ENCODE measurements around the gene LMBRD1. TPM values are rescaled to one million over a fixed set of nuclear protein-coding genes. Genes with fewer than 3 reads are reported as not detected.

Gene LMBRD1
- total RNA-seq, 1 experiment from 2014 or later, result 27.5 TPM

GRCh38 chr6:69763763-69764162 is 33.0 kb downstream of the LMBRD1 start:
- ChIA-PET POLR2A (no interaction called here), CTCF (no interaction called here)
- H3K27me3 Mint-ChIP-seq (ENCODE audit: insufficient read depth, unreplicated experiment), result no peaks in the 10 kb centered on the region
- H3K36me3 Mint-ChIP-seq (ENCODE audit: insufficient read depth, unreplicated experiment), result no peaks in the 10 kb centered on the region
- H3K9me3 Mint-ChIP-seq (ENCODE audit: unreplicated experiment), result no peaks in the 10 kb centered on the region
- H3K27ac Mint-ChIP-seq (ENCODE audit: unreplicated experiment), result no peak overlapping the region
- no peak for TF ChIP-seq CTCF (IDR thresholded peaks at IDR 0.05; ENCODE audit: insufficient read depth in 1 of 2, low read depth in 1 of 2, low read length in 1 of 2, severe bottlenecking in 1 of 2, unreplicated experiment in 1 of 2)
- no peaks in the 10 kb centered on the region for H3K27me3 ChIP-seq (replicated peaks; ENCODE audit: control insufficient read depth, insufficient read depth, low read length)
- H3K4me1 Mint-ChIP-seq (ENCODE audit: low read depth, unreplicated experiment), result no peaks in the 10 kb centered on the region
- no peak overlapping the region for H3K4me3 Mint-ChIP-seq (ENCODE audit: unreplicated experiment)
- intact Hi-C loops (cut with micrococcal nuclease; ENCODE audit: unreplicated experiment), result loop anchor here (1.0 kb wide), 1 partner anchor 49 kb away; no protein-coding TSS in a partner anchor
- no peaks in the 10 kb centered on the region for H3K4me1 ChIP-seq
- no peaks in the 10 kb centered on the region for H3K9me3 ChIP-seq
- no peak for DNase-seq
- H3K36me3 ChIP-seq (ENCODE audit: control insufficient read depth, insufficient read depth, low read length), result no peaks in the 10 kb centered on the region
- no TSS peak for BruUV-seq (replicated peaks)
- no peak overlapping the region for H3K4me3 ChIP-seq (ENCODE audit: low read depth, low read length)

- Mint-ChIP-seq H3K4me1 (ENCODE audit: low read depth, unreplicated experiment) (no peaks in the 10 kb centered on the region), H3K4me3 (ENCODE audit: unreplicated experiment) (no peak overlapping the region), H3K27ac (ENCODE audit: unreplicated experiment) (no peak overlapping the region), H3K27me3 (ENCODE audit: insufficient read depth, unreplicated experiment) (no peaks in the 10 kb centered on the region), H3K36me3 (ENCODE audit: insufficient read depth, unreplicated experiment) (no peaks in the 10 kb centered on the region), H3K9me3 (ENCODE audit: unreplicated experiment) (no peaks in the 10 kb centered on the region)
- H3K4me1 ChIP-seq, result 0 out of 2 replicates have a peak, but pooled peaks cover 8% of the 10 kb centered on the region
- no peak for TF ChIP-seq CTCF (IDR thresholded peaks at IDR 0.05; ENCODE audit: insufficient read depth in 1 of 2, low read depth in 1 of 2, low read length in 1 of 2, severe bottlenecking in 1 of 2, unreplicated experiment in 1 of 2)
- no peak for DNase-seq
- H3K9me3 ChIP-seq, result no peaks in the 10 kb centered on the region
- H3K4me3 ChIP-seq (ENCODE audit: low read depth, low read length), result no peak overlapping the region
- H3K36me3 ChIP-seq (ENCODE audit: control insufficient read depth, insufficient read depth, low read length), result no peaks in the 10 kb centered on the region
- BruUV-seq (replicated peaks), result no TSS peak
- ChIA-PET POLR2A (no interaction called here), CTCF (no interaction called here)
- no peaks in the 10 kb centered on the region for H3K27me3 ChIP-seq (replicated peaks; ENCODE audit: control insufficient read depth, insufficient read depth, low read length)
- intact Hi-C loops (cut with micrococcal nuclease; ENCODE audit: unreplicated experiment), result no loop called here
Measured at GRCh38 chr6:69761853-69762252, 35.0 kb downstream of the LMBRD1 start.

DNA sequence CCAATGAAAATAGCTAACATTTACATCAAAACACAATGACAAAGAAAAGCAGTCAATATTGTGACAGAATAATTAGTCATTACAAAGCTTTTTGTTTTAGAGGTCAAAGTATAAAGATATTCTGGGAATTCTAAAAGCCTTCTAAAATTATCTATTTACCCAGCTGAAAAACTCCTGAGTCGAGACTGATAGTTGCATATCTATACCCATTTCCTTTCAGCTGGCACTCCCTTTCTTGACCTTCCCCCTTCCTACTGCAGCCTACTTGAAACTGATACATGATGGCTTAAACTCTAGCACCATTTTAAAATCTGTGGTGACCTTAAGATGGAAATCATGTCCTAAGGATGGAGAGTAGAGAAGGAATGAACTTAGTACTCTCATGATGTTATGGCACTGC is 38.6 kb downstream of the LMBRD1 start:
- Histone ChIP-seq H3K4me3 (ENCODE audit: low read depth, low read length) (no peak overlapping the region), H3K36me3 (ENCODE audit: control insufficient read depth, insufficient read depth, low read length) (no peaks in the 10 kb centered on the region), H3K9me3 (no peaks in the 10 kb centered on the region), H3K4me1 (0 out of 2 replicates have a peak, but pooled peaks cover 8% of the 10 kb centered on the region), H3K27me3 (replicated peaks; ENCODE audit: control insufficient read depth, insufficient read depth, low read length) (no peaks in the 10 kb centered on the region)
- no TSS peak for BruUV-seq (replicated peaks)
- H3K4me3 Mint-ChIP-seq (ENCODE audit: unreplicated experiment), result no peak overlapping the region
- TF ChIP-seq CTCF (IDR thresholded peaks at IDR 0.05; ENCODE audit: insufficient read depth in 1 of 2, low read depth in 1 of 2, low read length in 1 of 2, severe bottlenecking in 1 of 2, unreplicated experiment in 1 of 2), result no peak
- H3K4me1 Mint-ChIP-seq (ENCODE audit: low read depth, unreplicated experiment), result no peaks in the 10 kb centered on the region
- ChIA-PET POLR2A (no interaction called here), CTCF (no interaction called here)
- no peaks in the 10 kb centered on the region for H3K36me3 Mint-ChIP-seq (ENCODE audit: insufficient read depth, unreplicated experiment)
- no peak for DNase-seq
- no peak overlapping the region for H3K27ac Mint-ChIP-seq (ENCODE audit: unreplicated experiment)
- no peaks in the 10 kb centered on the region for H3K9me3 Mint-ChIP-seq (ENCODE audit: unreplicated experiment)
- H3K27me3 Mint-ChIP-seq (ENCODE audit: insufficient read depth, unreplicated experiment), result no peaks in the 10 kb centered on the region
- intact Hi-C loops (cut with micrococcal nuclease; ENCODE audit: unreplicated experiment), result no loop called here

Measured in Caco-2 (cell line).